Choroid plexus epithelial cell (primary cell): Measurements from ENCODE around the gene BRF1.

Experiments
- DNase-seq: peaks from one replicate; pipeline ENCODE4 v3.0.0-alpha.2; 2010; ENCODE audit warnings: low read depth
- H3K4me3 ChIP-seq: 2 replicates; pipeline ENCODE4 v1.5.1; 2011; ENCODE audit warnings: low read depth, mild to moderate bottlenecking, control low read depth, low read length, moderate library complexity
- CTCF ChIP-seq: conservative IDR thresholded peaks from 2 replicates; pipeline ENCODE4 v1.5.1; 2011; ENCODE audit warnings: low read depth, mild to moderate bottlenecking, control low read depth, inconsistent platforms, low read length, moderate library complexity

BRF1 gene

DNA sequence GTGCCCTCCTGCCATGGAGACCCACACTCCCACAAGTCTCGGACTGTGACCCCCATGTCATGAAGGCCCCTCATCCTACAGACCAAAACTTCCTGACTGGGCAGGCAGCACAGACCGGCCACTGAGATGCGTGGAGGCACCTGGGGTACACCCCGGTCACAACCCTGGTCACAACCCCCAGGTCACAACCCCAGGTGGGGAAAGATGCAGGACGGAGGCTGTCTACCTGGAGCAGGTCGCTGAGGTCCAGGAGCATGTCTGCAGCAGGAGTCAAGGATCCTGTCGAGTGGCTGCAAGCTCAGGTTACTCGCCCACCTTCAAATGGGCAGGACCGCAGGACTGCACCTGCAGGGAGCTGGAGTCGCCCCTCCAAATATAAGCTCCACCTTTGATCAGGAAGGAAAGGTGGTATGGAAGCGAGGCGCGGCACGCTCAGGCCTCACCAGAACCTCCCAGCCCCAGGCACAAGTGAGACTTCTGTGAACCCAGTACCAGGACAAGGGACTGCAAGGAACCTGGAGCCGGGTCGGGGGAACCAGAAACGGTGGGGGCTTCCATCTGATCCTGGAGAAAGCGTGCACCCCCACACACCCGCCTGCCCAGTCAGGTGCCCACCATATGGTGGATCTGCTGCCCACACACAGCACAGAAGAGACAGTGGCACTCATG lies 44.4 kb downstream of the BRF1 start:
- H3K4me3 ChIP-seq = no peak overlapping the region
- DNase-seq = no peak
- TF ChIP-seq CTCF = no peak

- no peak overlapping the region for H3K4me3 ChIP-seq
- DNase-seq = peak; percentile 35
- TF ChIP-seq CTCF = no peak
Measured at GRCh38 chr14:105255021-105255507, 45.7 kb downstream of the BRF1 start.

DNA sequence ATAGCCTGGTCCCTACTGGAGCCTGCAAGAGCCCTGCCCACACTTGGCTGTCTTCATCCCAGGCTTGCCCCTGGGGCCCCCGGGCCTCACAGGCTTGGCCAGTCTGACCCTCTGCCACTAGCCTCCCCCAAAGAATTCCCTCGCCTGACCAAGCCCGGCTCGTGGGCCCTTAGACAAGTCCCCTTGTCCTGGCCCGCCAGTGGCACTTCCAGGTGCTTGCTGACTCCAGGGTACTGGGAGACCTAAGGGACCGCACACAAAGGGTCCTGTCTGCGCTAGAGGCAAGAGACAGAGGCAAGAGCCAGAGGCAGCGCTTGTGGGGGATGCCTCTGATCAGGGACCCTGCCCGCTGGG lies 47.5 kb downstream of the BRF1 start:
- no peak for TF ChIP-seq CTCF
- no peak overlapping the region for H3K4me3 ChIP-seq

DNA sequence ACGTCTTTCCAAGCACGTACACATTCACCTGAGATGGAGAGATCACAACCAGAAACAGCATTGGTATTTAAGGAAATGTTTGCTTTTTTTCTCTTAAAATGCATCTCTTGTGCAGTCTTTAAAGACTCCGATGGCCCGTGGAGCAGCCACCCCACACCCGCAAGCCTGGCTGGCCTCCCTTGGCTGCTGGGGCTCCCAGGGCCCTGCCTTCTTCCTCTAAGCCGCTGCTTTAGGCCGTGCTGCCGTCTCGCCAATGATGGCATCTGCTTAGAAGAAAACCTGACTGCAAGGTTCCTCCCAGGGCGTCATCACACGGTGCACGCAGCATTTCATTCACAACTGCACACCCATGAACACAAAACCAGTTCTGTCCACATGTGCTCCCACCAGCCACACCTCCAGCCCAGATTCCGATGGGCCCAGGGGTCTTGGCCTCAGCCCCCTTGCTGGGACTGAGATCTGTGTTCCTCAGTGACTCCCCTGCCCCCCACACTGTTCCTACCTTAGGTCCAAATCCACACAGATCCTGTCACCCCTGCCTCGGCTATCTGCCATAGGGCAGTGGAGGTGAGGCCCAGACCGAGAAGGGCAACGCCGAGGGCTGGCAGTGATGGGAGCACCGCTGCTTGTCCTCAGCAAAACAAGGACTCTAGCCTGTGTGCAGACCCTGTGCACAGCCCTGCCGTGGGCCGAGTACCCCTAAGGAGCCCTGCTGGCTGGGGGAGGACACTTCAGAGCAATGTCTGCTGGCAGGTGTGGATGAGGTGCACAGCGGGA lies 48.1 kb downstream of the BRF1 start:
- H3K4me3 ChIP-seq = no peak overlapping the region
- no peak for TF ChIP-seq CTCF
- DNase-seq = no peak

More for the DNA sequence above, 47.5 kb downstream of the BRF1 start:
- no peak for DNase-seq

GRCh38 chr14:105251920-105252319 lies 48.9 kb downstream of the BRF1 start:
- DNase-seq = no peak
- no peak for TF ChIP-seq CTCF
- H3K4me3 ChIP-seq = no peak overlapping the region

DNA sequence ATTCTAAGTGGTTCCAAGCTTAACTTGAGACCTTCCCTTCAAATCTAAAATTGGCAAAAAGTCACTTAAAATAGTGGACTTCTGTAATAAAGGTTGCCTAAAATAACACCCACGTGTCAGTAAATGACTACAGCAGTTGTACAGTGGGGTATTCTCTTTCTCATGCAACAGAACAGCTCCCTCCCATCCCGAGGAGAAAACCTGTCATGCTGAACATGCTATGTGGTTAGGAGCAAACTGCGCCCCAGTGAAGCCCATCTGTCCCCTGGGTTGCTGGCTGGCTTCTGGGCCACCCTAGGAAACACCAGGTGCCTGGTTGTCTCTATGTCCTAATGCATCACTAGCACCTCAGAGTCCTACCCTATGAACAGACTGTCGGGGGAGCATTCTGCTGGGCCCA lies 49.8 kb downstream of the BRF1 start:
- no peak for DNase-seq
- TF ChIP-seq CTCF = no peak
- no peak overlapping the region for H3K4me3 ChIP-seq

GRCh38 chr14:105250008-105250366 lies 50.8 kb downstream of the BRF1 start:
- no peak for DNase-seq
- TF ChIP-seq CTCF = no peak
- H3K4me3 ChIP-seq = no peak overlapping the region
